B cell (primary cell): ENCODE measurements around the gene DIMT1. TPM values are rescaled to one million over a fixed set of nuclear protein-coding genes. Genes with fewer than 3 reads are reported as not detected.

Experiments
- ATAC-seq: fragments of 200-7000 bp; cut with Tn5 transposase; one replicate; pipeline ENCODE4 v1.10.0; 2021; ENCODE audit warnings: low read depth, mild to moderate bottlenecking, moderate number of reproducible peaks, moderate library complexity
- CTCF ChIA-PET: fragments of 350-600 bp; sonication (Branson Sonifier 250); formaldehyde crosslinking; loops from one replicate; lab custom pipeline; 2021; ENCODE audit warnings: antibody characterized with exemption, inconsistent platforms; lab: Charles Lee
- POLR2A ChIA-PET: fragments of 350-600 bp; sonication (Branson Sonifier 250); formaldehyde crosslinking; loops from one replicate; lab custom pipeline; 2021; ENCODE audit warnings: antibody characterized with exemption; lab: Charles Lee
- DNase-seq: peaks from one replicate; pipeline ENCODE4 v3.0.0; 2013
- H2AFZ ChIP-seq: 2 replicates; pipeline ENCODE4 v1.6.1; 2012; ENCODE audit warnings: mild to moderate bottlenecking, low read depth, low read length; ENCODE audit not compliant: insufficient read depth, poor library complexity, severe bottlenecking
- H3K27ac ChIP-seq, 2 donors: 1 replicate in 1 of 2; 2 replicates in 1 of 2; pipeline ENCODE4 v1.5.1; 2012 to 2013; ENCODE audit warnings: low read length in 2 of 2, mild to moderate bottlenecking in 2 of 2, moderate library complexity in 1 of 2
- H3K27me3 ChIP-seq, 4 experiments: fragments of 200-600 bp in 1 of 4; sonication (generic) in 1 of 4; replicated peaks in 1 of 4; 1 replicate in 2 of 4; 2 replicates in 2 of 4; pipeline versions ENCODE4 v1.6.1 to v1.7.0; 2013 to 2016; ENCODE audit warnings: low read length in 3 of 4, mild to moderate bottlenecking in 2 of 4, mixed read lengths in 1 of 4, moderate library complexity in 1 of 4; ENCODE audit not compliant: insufficient read depth in 4 of 4, control insufficient read depth in 3 of 4; ENCODE audit errors: control extremely low read depth in 1 of 4
- H3K36me3 ChIP-seq, 2 experiments: replicated peaks in 1 of 2; 1 replicate in 1 of 2; 2 replicates in 1 of 2; pipeline versions ENCODE4 v1.6.1 to v1.7.1; 2013; ENCODE audit warnings: low read length in 1 of 2; ENCODE audit not compliant: insufficient read depth in 2 of 2, control insufficient read depth in 1 of 2; ENCODE audit errors: control extremely low read depth in 1 of 2, extremely low read depth in 1 of 2
- H3K4me1 ChIP-seq, 2 donors: fragments of 200-600 bp in 1 of 2; sonication (generic) in 1 of 2; 1 replicate in 1 of 2; 2 replicates in 1 of 2; pipeline versions ENCODE4 v1.5.1 to v1.6.1; 2013 to 2017; ENCODE audit warnings: low read length in 2 of 2; ENCODE audit not compliant: control insufficient read depth in 2 of 2, insufficient read depth in 2 of 2
- H3K4me2 ChIP-seq: replicated peaks from 2 replicates; pipeline ENCODE3; 2012; ENCODE audit warnings: mild to moderate bottlenecking, low read depth, low read length; ENCODE audit not compliant: poor library complexity, severe bottlenecking
- H3K4me3 ChIP-seq, 5 experiments: fragments of 200-600 bp in 1 of 5; sonication (generic) in 1 of 5; 1 replicate in 3 of 5; 2 replicates in 2 of 5; pipeline versions ENCODE4 v1.5.1 to v1.7.0; 2011 to 2016; ENCODE audit warnings: low read length in 4 of 5, mild to moderate bottlenecking in 4 of 5, low read depth in 2 of 5, control low read depth in 1 of 5, moderate library complexity in 1 of 5; ENCODE audit not compliant: insufficient read depth in 1 of 5; ENCODE audit errors: control extremely low read depth in 1 of 5, extremely low read depth in 1 of 5
- H3K79me2 ChIP-seq: fragments of 200-600 bp; sonication (generic); one replicate; pipeline ENCODE4 v1.6.0; 2016; ENCODE audit warnings: low read length; ENCODE audit not compliant: control insufficient read depth, insufficient read depth
- H3K9ac ChIP-seq: fragments of 200-600 bp; sonication (generic); 2 replicates; pipeline ENCODE4 v1.6.1; 2017; ENCODE audit warnings: mild to moderate bottlenecking, low read length, moderate library complexity
- H3K9me3 ChIP-seq, 3 donors: one replicate each; pipeline versions ENCODE4 v1.6.1 to v1.7.1; 2013; ENCODE audit warnings: low read length in 2 of 3; ENCODE audit not compliant: control insufficient read depth in 2 of 3, insufficient read depth in 1 of 3; ENCODE audit errors: control extremely low read depth in 1 of 3
- H4K20me1 ChIP-seq: 2 replicates; pipeline ENCODE4 v1.6.0; 2012; ENCODE audit warnings: mild to moderate bottlenecking, low read length; ENCODE audit not compliant: insufficient read depth, control insufficient read depth, poor library complexity, severe bottlenecking
- H3K27ac Mint-ChIP-seq: one replicate; pipeline ENCODE4 v1.8.0; 2021; ENCODE audit warnings: mixed read lengths
- H3K27me3 Mint-ChIP-seq: one replicate; pipeline ENCODE4 v1.8.0; 2021; ENCODE audit warnings: mixed read lengths
- H3K4me1 Mint-ChIP-seq: one replicate; pipeline ENCODE4 v1.8.0; 2021; ENCODE audit warnings: mixed read lengths
- H3K4me3 Mint-ChIP-seq: one replicate; pipeline ENCODE4 v1.8.0; 2021; ENCODE audit warnings: mixed read lengths
- H3K9me3 Mint-ChIP-seq: one replicate; pipeline ENCODE4 v1.8.0; 2022; ENCODE audit warnings: mixed read lengths; ENCODE audit not compliant: insufficient read depth
- CTCF ChIP-seq: fragments of 200-600 bp; IDR thresholded peaks from one replicate; pipeline ENCODE4 v1.8.0; 2022; ENCODE audit warnings: antibody characterized with exemption, mild to moderate bottlenecking
- EZH2 ChIP-seq: IDR thresholded peaks from 2 replicates; pipeline ENCODE4 v1.6.1; 2012; ENCODE audit warnings: borderline replicate concordance, low read depth, mild to moderate bottlenecking, moderate library complexity, low read length; ENCODE audit not compliant: insufficient read depth, poor library complexity, severe bottlenecking
- WGBS: methylation state at CpG from one replicate; pipeline ENCODE4 v1.1.5; 2013; ENCODE audit warnings: missing lambda C conversion rate; ENCODE audit not compliant: insufficient coverage; 5-methylcytosine and 5-hydroxymethylcytosine counted together
- intact Hi-C: fragments of 100-400 bp; cut with micrococcal nuclease; formaldehyde crosslinking; loops from one replicate; pipeline ENCODE4 v1.10.0; 2022
- polyA plus RNA-seq: library from polyadenylated mRNA; depleted of rRNA; stranded (reverse); fragments of >200 nt; gene quantifications from 2 replicates; pipeline ENCODE4 v1.2.3, GENCODE V29; 2012
- total RNA-seq, 2 donors: library from RNA; stranded (reverse); fragments of 120-200 nt in 1 of 2; gene quantifications; 1 replicate in 1 of 2; 2 replicates in 1 of 2; pipeline versions ENCODE4 v1.2.3 to v1.2.4, GENCODE V29; 2013 to 2022

Gene DIMT1
- total and polyA plus RNA-seq, 2 donors (not counting 1 experiment from before 2014, with no cell fraction given): 16.0 to 20.7 TPM

DNA sequence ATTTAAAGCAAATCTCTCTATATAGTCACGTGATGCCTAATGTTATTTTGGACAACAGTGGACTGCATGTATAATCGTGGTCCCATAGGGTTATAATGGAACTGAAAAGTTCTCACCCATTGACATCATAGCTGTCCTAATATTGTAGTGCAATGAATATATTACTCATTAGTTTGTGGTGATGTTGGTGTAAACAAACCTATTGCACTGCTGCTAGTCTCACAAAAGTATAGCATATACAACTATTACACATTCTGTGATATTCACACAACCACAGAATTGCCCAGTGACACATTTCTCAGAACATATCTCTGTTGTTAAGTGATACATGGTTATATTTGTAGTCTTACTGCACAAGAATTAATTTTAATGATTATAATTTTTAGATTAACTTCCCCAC is 46.6 kb upstream of the DIMT1 start:
- Mint-ChIP-seq H3K4me3 (no peak overlapping the region), H3K4me1 (no peaks in the 10 kb centered on the region), H3K27me3 (no peaks in the 10 kb centered on the region), H3K9me3 (no peaks in the 10 kb centered on the region), H3K27ac (no peak overlapping the region)
- Histone ChIP-seq H3K9me3 (no peaks in the 10 kb centered on the region), H3K4me3 (no peak overlapping the region), H3K4me2 (no peak overlapping the region), H4K20me1 (no peaks in the 10 kb centered on the region), H3K27me3 (no peaks in the 10 kb centered on the region), H3K36me3 (peaks cover 0 to 31% of the 10 kb centered on the region in 2 experiments), H3K27ac (no peak overlapping the region), H3K79me2 (peaks cover 4% of the 10 kb centered on the region), H3K9ac (no peak overlapping the region), H2AFZ (no peak overlapping the region), H3K4me1 (no peaks in the 10 kb centered on the region)
- ChIA-PET CTCF (interaction anchor here (0.6 to 1.4 kb wide), 2 partner anchors 10 to 329 kb away, joined by 4 to 7 read pairs; no protein-coding TSS in a partner anchor), POLR2A (interaction anchor here (0.7 kb wide), 1 partner anchor 144 kb away, joined by 5 read pairs; the partner anchor contains the start of gene KIF2A)
- intact Hi-C loops: no loop called here
- ATAC-seq (no peak), DNase-seq (no peak)
- no peak for TF ChIP-seq CTCF
- no peak for TF ChIP-seq EZH2
- WGBS: no CpG with 5 or more reads among the region's 2 CpGs

- Mint-ChIP-seq H3K4me3 (no peak overlapping the region), H3K9me3 (no peaks in the 10 kb centered on the region), H3K27me3 (no peaks in the 10 kb centered on the region), H3K4me1 (no peaks in the 10 kb centered on the region), H3K27ac (no peak overlapping the region)
- Histone ChIP-seq H3K4me2 (no peak overlapping the region), H3K79me2 (no peaks in the 10 kb centered on the region), H3K27ac (no peak overlapping the region), H3K9ac (no peak overlapping the region), H2AFZ (no peak overlapping the region), H3K4me1 (no peaks in the 10 kb centered on the region), H3K36me3 (peaks cover 0 to 30% of the 10 kb centered on the region in 2 experiments), H3K27me3 (no peaks in the 10 kb centered on the region), H3K9me3 (no peaks in the 10 kb centered on the region), H3K4me3 (no peak overlapping the region), H4K20me1 (no peaks in the 10 kb centered on the region)
- intact Hi-C loops: no loop called here
- WGBS: 100% methylated on average over 2 of the region's 5 CpGs
- ATAC-seq (no peak), DNase-seq (no peak)
- ChIA-PET CTCF (interaction anchor here (1.1 kb wide), 1 partner anchor 11 kb away, joined by 3 read pairs; no protein-coding TSS in a partner anchor), POLR2A (no interaction called here)
- TF ChIP-seq CTCF: no peak
- TF ChIP-seq EZH2: no peak
These were observed 44.8 kb upstream of the DIMT1 start for GRCh38 chr5:62448528-62448927.
